ENCODE data around the gene SLC39A13. TPM values are rescaled to one million over a fixed set of nuclear protein-coding genes. Genes with fewer than 3 reads are reported as not detected.

Gene SLC39A13
- total RNA-seq, 1 experiment from 2014 or later = 50.2 TPM

GRCh38 chr11:47451436-47451835 is 43.0 kb downstream of the SLC39A13 start:
- no peaks in the 10 kb centered on the region for H3K4me1 ChIP-seq (ENCODE audit: control insufficient read depth, insufficient read depth, low read length)
- no peaks in the 10 kb centered on the region for H3K36me3 ChIP-seq (ENCODE audit: control insufficient read depth, insufficient read depth, low read length)
- no peaks in the 10 kb centered on the region for H3K27me3 ChIP-seq (ENCODE audit: control insufficient read depth, insufficient read depth, low read length)
- ChIA-PET POLR2A (interaction anchor here (0.6 kb wide), 1 partner anchor 134 kb away, joined by 7 read pairs; no protein-coding TSS in a partner anchor), CTCF (no interaction called here)
- H3K4me3 ChIP-seq (ENCODE audit: low read depth in 2 of 2, low read length in 2 of 2) = no peak overlapping the region
- H3K27ac ChIP-seq (ENCODE audit: low read length) = no peak overlapping the region
- no peak for DNase-seq (ENCODE audit: low read depth, low spot score)
- no peak for ATAC-seq
- intact Hi-C loops (cut with micrococcal nuclease; ENCODE audit: unreplicated experiment) (loop anchor here (5.0 kb wide), 1 partner anchor 79 kb away; no protein-coding TSS in a partner anchor), in situ Hi-C loops (cut with HindIII; ENCODE audit: low pct_unique_long_range_greater_than_20kb, low sequenced_read_pairs) (no loop called here)
- H3K9me3 ChIP-seq (ENCODE audit: control insufficient read depth, insufficient read depth, low read depth, low read length) = no peaks in the 10 kb centered on the region
- no TSS peak for BruUV-seq (replicated peaks)
- TF ChIP-seq REST (IDR thresholded peaks at IDR 0.05; ENCODE audit: insufficient read depth in 1 of 2, low read depth in 2 of 2, low read length in 1 of 2) (no peak), CTCF (IDR thresholded peaks at IDR 0.05) (no peak), SIN3A (IDR thresholded peaks at IDR 0.05; ENCODE audit: borderline replicate concordance, insufficient read depth, low read depth, low read length) (no peak), POLR2AphosphoS5 (IDR thresholded peaks at IDR 0.05; ENCODE audit: low read depth, low read length) (no peak), TCF7L2 (IDR thresholded peaks at IDR 0.05; ENCODE audit: low read depth, low read length) (no peak)

GRCh38 chr11:47451990-47452389 is 43.6 kb downstream of the SLC39A13 start:
- in situ Hi-C loops (cut with HindIII; ENCODE audit: low pct_unique_long_range_greater_than_20kb, low sequenced_read_pairs) = no loop called here
- intact Hi-C loops (cut with micrococcal nuclease; ENCODE audit: unreplicated experiment) = loop anchor here (5.0 kb wide), 1 partner anchor 80 kb away; no protein-coding TSS in a partner anchor
- POLR2A ChIA-PET = no interaction called here

More at GRCh38 chr11:47451990-47452389, 43.6 kb downstream of the SLC39A13 start:
- no peaks in the 10 kb centered on the region for H3K27me3 ChIP-seq (ENCODE audit: control insufficient read depth, insufficient read depth, low read length)
- CTCF ChIA-PET = no interaction called here
- H3K36me3 ChIP-seq (ENCODE audit: control insufficient read depth, insufficient read depth, low read length) = no peaks in the 10 kb centered on the region
- no peak overlapping the region for H3K27ac ChIP-seq (ENCODE audit: low read length)
- TF ChIP-seq SIN3A (IDR thresholded peaks at IDR 0.05; ENCODE audit: borderline replicate concordance, insufficient read depth, low read depth, low read length) = no peak
- no peak for TF ChIP-seq CTCF (IDR thresholded peaks at IDR 0.05)
- TF ChIP-seq REST (IDR thresholded peaks at IDR 0.05; ENCODE audit: insufficient read depth in 1 of 2, low read depth in 2 of 2, low read length in 1 of 2) = no peak
- H3K4me3 ChIP-seq (ENCODE audit: low read depth in 2 of 2, low read length in 2 of 2) = no peak overlapping the region
- ATAC-seq (no peak), DNase-seq (ENCODE audit: low read depth, low spot score) (no peak)
- no peaks in the 10 kb centered on the region for H3K4me1 ChIP-seq (ENCODE audit: control insufficient read depth, insufficient read depth, low read length)
- no TSS peak for BruUV-seq (replicated peaks)
- H3K9me3 ChIP-seq (ENCODE audit: control insufficient read depth, insufficient read depth, low read depth, low read length) = no peaks in the 10 kb centered on the region
